GM18520 (cell line): ENCODE data around the gene UBXN2A.

Source experiments
- ATAC-seq: cut with Tn5 transposase; IDR thresholded peaks from one replicate; pipeline ENCODE4 v1.9.1; 2021; ENCODE audit not compliant: unreplicated experiment

UBXN2A gene, protein sequence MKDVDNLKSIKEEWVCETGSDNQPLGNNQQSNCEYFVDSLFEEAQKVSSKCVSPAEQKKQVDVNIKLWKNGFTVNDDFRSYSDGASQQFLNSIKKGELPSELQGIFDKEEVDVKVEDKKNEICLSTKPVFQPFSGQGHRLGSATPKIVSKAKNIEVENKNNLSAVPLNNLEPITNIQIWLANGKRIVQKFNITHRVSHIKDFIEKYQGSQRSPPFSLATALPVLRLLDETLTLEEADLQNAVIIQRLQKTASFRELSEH

DNA sequence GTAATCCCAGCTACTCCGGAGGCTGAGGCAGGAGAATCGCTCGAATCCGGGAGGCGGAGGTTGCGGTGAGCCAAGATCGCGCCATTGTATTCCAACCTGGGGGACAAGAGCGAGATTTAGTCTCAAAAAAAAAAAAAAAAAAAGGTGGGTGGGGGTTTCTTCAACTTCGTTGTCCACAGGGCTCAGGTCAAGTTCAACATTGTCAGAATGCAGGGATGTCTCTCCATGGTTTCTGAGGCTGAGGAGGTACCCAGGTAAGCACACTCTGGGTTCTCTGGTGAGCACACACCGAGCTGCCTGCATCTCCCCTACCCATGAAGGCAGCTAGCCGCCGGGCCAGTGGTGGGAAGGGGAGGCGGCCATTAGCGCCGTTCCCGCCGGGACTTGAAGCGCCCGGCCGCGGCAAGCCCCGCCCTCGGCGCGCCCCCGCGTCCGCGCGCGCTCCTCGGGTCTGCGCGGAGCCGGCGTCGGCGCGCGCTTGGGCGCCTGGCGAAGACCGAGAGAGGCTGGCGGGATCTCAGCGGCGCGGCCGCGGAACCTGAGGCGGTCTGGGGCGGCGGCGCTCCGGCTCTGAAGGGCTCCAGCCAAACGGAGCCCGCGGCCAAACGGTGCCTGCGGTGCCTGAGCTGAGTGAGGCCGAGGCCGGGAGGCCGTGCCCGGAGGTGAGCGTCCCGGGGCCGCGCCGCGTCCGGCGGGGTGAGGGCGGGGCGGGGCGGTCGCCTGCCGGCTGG, at the start of gene UBXN2A:
UBXN2A (plus strand) TSS at position 477 of the 731 bp plus-strand sequence. CDS start 17,852 bp downstream, outside the sequence.
- ATAC-seq = peak; percentile 71

DNA sequence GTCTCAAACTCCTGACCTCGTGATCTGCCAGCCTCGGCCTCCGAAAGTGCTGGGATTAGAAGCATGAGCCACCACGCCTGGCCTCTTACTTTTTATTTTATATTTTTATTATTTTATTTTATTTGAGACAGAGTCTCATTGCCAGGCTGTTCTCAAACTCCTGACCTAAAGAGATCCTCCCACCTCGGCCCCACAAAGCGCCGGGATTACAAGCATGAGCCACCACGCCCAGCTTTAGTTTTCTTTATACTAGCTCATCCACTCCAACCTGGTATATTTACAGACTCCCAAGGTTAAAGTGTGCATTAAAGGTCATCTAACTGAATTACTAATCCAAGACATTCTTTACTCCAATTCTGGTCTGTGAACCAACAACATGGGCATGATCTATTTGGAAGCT, 40.1 kb upstream of the UBXN2A start:
- ATAC-seq = no peak

DNA sequence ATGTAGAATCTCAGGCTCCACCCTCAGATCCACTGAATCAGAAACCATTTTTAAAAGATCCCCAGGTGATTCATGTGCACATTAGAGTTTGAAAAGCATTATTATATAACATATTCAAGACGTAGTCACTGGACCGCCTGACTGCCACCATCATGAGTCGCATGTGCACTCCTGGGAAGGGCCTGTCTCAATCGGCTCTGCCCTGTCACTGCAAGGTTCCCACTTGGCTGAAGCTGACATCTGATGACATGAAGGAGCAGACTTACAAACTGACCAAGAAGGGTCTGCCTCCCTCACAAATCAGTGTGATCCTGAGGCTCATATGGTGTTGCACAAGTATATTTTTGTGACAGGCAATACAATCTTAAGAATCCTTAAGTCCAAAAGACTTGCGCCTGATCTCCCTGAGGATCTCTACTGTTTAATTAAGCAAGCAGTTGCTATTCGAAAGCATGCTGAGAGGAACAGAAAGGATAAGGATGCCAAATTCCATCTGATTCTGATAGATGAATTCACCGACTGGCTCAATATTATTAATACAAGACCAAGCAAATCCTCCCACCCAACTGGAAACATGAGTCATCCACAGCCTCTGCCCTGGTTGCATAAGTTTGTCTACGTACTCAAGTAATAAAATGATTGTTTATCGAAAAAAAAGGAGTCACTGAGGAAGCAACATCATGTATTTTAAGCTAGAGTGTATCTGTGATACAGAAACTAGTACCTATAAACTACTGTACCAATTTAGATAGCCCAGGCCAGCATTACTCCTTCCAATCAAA, 39.5 kb upstream of the UBXN2A start:
- no peak for ATAC-seq

DNA sequence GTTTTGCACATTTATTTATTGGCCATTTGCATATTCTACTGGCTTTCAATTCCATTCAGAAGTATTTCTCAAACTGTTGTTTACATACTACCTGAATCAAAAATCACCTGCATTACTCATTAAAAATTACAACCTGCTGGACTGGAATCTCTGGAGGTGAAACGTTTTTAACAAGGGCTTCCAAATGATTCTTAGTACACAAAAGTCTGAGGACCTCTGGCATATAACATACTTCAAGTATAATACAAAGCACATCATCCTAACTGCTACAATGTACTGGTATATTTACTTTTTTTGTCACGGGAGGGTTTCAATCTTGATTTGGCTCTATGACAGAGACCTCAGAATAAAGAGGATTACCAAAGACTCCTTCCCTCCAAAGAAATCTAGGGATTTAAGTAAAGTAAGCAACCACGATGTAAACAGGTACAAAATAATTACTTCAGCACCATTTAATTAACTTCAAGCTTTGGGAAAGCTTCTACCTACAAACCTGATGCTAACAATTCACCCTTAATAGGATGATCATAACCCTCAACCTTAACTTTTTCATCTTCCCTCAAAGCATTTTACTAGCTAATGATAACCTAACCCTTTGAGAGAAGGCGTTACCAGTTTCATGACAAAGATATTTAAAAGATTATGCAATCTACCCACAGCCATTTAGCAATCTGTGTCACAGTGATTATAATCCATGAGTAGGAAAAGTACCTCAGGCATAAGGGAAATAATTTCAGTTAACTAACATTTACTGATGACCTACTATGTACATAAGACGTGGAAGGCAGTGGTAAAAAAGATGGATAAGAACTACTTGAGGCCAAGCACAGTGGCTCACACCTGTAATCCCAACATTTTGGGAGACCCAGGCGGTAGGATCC, 38.1 kb upstream of the UBXN2A start:
- no peak for ATAC-seq

DNA sequence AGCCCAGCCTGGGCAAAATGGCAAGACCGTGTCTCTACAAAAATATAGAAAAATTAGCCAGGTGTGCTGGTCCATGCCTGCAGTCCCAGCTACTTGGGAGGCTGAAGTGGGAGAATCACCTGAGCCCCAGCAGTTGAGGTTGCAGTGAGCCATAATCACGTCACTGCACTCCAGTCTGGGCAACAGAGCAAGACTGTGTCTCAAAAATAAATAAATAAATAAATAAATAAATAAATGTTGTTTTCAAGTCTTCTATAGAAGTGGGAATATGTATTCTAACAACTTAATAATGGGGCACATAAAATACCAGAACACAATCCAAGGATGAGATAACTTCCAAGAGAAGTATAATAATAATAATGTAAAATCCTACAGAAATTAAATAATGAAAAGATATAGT, 37.2 kb upstream of the UBXN2A start:
- ATAC-seq = no peak

DNA sequence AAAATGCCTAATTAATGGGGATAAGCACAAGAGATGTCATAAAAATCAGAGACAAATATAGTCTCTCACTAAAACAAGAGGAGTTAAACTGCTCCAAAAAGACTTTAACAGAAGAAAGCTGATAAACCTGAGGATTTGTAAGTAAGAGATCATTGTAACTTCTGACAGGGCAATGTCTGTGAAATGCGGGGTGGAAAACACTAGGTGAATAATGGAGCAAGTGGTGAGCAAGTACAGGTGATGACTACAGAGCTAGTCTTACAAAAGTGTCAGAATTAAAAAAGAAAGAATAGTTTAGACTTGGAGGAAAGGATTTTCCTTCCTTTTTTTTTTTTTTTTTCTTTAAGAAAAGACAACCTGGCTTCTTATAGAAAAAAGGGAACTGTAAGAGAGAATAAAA, 36.0 kb upstream of the UBXN2A start:
- no peak for ATAC-seq

DNA sequence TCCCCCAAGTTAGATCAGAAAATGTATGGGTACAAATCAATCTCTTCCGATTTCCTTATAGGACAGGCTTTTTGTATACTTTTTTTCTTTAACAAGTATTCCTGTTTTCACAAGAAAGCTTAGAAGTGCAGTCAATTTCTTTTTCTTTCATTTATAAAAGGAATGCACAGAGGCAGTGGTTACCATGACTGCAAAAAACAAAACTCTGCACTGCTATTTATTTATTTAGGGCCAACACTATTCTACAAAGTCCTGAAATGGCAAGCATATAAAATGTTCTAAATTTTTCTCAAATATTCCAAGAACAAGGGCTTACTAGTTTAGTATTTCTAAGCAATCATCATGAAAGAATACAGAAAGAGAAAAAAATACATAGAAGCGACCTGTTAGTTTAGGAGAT, 35.6 kb upstream of the UBXN2A start:
- ATAC-seq = no peak

DNA sequence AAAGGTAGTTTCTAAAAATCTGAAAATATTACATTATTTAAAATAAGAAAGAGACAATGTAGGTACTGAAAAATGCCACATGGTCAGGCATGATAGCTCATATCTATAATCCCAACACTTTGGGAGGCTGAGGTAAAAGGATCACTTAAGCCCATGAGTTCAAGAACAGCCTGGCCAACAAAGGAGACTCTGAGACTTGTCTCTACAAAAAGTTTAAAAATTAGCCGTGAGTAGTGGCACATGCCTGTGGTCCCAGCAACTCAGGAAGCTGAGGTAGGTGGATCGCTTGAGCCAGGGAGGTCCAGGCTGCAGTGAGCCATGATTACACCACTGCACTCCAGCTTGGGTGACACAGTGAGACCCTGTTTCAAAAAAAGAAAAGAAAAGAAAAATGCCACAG, 35.1 kb upstream of the UBXN2A start:
- no peak for ATAC-seq

DNA sequence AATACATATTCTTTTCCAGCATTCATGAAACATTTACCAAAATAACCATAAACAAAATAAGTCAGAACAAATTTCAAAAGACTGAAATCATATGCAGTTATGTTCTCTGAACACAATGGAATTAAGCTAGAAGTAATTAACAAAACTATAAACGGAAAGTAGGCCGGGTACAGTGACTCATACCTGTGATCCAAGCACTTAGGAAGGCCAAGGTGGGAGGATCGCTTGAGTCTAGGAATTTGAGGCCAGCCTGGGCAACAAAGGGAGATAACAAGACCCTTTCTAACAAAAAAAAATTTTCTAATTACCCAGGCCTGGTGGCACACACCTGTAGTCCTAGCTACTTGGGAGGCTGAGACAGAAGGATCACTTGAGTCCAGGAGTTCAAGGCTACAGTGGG, 28.2 kb upstream of the UBXN2A start:
- ATAC-seq = no peak

DNA sequence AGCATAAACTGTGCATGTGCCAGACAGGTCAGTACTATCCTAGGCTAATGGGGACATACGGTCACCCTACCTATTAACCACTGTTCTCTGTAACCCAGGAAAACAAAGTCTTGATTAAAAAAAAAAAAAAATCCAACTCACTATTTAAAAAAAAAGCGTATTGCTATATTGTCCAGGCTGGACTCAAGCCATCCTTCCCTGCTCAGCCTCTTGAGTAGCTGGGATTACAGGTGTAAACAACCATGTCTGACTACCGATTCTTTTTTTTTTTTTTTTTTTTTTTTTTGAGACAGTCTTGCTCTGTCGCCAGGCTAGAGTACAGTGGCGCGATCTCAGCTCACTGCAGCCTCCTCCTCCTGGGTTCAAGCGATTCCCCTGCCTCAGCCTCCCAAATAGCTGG, 24.9 kb upstream of the UBXN2A start:
- ATAC-seq = no peak

DNA sequence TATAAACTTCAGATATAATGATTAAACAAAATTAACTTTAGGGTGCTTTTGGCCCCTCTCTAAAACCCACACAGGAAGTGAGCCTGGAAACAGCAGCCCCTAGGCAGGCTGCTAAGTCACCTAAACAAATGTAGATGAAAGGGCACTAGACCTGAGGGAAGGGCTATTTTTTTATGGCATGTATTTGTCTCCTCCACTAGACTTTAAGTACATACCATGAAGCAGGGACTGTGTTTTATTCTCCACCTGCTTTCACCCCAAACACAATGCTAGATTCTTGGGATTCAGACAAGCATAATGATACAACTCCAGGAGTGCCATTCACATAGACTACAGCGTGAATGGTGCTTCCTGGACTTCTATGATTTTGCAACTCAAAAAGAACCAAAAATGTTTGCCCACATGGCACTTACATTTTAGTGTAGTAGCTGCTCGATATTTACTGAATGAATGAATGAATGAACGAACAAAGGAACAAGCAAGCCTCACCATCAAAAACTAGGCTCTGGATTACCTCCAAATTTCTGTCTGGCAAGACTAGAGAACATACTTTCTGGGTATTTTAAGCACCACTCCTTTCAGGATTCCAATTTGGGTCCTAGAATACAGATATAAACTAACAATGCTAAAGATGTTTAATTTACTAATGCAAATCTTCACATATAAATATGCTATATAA, 23.4 kb upstream of the UBXN2A start:
- no peak for ATAC-seq

DNA sequence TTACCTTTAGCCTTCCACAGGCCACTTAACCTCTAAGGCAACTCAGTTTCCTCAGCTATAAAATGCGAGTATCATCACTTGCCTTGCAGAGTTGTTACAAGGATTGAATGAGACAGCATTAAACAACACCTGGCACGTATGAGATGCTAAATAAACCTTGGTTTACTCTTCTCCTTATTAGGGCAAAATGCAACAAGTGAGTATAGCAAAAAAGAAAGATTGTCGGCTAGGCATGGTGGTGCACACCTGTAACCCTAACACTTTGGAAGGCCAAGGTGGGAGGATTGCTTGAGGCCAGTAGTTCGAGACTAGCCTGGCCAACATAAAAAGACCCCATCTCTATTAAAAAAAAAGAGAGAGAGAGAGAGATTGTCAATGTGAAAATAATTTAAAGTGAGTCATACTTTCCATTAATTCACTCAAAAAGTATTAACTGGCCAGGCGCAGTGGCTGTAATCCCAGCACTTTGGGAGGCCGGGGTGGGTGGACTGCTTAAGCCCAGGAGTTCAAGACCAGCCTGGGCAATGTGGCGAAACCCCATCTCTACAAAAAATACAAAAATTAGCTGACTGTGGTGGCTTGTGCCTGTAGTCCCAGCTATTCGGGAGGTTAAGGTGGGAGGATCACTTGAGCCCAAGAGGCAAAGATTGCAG, 21.3 kb upstream of the UBXN2A start:
- ATAC-seq = no peak

DNA sequence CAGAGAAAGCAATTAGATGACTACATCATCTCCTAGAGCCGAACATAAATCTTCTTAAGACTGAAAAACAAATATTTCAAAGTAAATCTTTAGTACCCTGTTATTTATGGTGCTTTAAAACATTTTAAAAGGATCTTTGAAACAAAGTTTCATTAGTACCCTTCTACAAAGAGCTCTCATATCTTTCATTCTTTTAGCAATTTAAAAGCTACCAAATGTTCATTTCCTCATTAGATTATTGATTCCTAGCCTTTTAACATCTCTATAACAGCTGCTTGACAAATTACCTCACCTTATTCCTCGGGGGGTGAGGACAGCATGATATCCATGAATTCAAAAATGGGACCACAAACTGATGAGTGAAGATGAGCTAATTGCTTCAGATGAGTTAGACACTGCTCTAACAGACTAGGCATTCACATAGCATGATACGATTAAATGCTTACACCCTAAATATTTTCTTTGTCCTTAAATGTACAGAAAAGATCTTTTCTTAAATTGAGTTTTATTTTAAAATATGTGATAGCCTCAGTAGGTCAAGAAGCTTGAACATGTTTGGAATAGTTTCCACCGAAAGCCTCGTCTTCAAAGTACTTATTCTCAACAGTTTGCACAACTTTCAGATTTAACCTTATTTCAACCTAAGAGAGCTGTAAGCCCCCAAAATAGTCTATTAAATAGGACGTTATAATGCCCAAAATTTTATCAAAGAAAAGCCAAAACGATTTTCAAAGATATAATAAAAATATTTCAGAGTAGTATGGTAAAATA, 15.5 kb upstream of the UBXN2A start:
- ATAC-seq = no peak

DNA sequence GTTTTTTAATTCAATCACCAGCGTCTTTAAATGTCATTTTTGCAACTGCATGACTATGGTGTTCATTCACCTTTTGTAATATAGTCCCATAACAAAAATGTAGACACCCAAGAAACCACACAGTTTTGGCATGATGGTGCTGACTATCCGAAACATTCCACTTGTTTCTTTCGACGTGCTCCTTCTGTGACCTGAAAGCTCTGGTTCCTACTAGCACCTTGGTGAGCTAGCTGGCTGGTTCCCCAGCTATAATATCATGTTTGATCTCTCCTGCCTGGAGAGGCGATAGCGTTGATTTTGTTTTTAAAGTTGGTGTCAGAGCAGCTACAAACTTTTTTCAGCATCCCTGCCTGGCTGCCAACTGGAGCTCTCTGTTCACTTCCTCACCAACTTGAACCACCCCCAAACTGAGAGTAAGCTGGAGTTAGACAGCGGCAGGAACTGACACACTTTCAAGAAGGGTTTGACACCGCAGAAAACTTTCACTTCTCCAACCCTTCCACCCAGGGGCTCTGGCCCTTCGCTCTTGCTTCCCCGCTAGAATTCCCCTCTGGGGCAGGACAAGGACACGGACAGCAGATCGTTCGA, 14.5 kb upstream of the UBXN2A start:
- ATAC-seq = peak; percentile 27

DNA sequence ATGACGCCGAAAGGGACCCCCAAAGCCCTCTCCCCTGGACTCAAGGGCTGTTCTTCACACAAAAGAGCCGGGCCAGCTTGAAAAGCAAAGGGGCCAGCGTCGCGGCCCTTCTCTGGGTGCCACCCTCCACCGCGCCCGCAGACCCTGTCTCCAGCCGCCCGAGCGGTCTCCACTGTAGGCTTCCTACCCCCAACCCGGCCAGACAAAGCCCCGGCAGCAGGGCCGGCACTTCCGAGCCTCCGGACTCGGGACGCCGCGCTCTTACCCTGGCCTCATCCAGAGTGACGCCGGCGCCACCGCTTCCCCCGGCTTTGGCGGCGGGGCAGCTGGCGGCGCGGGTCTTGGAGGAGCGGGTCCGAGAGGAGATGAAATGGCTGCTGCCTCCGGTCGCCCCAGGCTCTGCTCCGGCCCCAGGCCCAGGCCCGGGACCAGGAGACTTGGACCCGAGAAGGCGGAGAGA, 13.9 kb upstream of the UBXN2A start:
- ATAC-seq = peak; percentile 5

DNA sequence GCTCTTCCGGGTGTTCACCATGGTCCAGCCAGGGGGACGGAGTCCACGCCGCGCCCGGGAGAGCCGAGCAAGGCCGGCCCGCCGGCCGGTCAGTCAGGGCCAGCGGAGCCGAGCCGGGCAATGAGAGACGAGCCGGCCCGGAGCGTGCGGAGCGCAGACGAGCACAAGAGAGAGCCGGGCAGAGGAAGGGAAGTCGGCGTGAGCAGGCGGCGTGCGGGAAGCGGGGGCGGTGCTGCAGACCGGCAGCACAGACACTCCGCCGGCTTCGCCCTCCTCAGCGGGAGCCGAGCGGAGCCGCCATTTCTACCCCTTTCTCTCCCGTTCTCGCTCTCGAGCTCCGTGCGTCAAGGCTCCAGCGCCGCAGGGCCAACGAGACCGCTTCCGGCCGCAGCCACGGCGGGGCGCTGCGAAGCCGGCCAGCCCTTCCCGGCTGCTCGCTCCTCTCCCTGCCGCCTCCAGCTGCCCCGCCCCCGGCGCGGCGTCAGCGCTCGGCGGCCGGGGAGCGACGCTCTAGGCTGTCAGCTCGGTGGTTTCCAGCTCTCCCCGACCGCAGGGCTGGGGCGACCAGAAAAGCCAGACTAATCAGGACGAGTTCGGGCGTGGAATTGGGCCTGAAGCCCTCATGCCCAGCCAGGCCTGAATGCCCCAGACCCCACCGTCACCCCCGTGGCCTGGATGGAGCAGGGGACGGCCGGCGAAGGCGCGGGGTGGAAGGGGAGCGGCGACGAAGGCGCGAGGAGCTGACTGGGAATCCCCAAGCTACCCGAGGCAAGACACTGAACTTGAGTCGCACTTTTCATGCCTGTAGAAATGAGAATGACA, 13.3 kb upstream of the UBXN2A start, which contains the start of gene ATAD2B:
ATAD2B (minus strand) TSS at position 374 of the 822 bp plus-strand sequence; CDS start at position 21, 353 bp downstream.
- ATAC-seq = peak; percentile 83

DNA sequence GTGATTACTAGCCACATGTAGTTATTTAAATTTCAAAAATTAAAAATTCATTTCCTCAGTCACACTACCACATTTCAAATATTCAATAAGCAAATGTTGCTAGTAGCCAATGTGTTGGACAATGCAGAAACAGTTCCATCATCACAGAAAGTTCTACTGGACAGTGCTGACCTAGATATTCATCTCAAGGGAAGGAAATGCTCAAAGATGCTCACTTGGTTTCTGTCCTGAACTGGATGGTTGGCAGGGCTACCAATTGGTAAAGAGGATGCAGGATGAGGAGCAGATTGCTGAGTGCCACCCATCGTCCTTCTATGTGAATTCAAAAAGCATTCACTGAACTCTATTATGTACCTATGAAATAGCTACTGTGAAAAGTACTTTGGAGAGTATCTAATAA, 6.0 kb upstream of the UBXN2A start:
- ATAC-seq = no peak
